ENCODE measurements around the gene VAT1L.

VAT1L gene

DNA sequence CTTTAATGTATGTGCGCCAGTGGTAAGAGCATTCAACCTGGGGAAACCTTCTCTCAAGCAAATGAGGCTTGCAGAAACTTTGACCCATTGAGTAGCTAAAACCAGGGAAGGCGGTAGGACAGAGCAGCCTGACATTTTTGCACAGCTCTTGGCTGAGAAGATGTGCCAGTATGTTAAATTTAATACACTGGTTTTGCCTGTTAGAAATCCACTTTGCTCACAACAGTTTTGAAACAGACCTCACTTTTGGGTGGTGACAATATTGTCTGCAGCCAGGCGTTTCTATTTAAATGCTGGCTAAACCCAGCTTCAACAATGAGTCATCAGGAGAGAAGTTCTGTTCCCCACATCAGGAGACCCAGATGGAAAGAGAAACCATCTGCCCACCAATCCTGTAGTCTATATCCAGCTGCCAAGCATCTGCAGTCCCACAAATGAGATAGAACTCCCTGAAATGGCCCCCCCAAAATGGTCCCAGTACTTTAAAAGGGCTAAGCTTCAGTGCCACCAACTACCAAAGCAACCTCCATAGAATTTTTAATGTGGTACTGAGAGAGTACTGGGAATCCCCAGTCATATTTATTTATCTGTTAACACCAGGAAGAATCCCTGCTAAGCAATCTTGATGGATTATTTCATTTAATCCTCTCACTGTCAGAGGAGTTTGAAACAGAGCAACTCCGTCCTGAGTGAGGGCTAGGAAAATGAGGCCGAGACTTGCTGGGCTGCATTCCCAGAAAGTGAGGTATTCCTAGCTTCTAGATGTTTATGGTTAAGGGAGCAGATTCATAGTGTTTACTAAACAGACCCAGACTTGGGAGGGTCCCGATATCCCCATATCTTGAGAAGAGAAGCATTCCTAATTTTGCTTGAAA lies 205.0 kb downstream of the VAT1L start:
- H3K4me1 ChIP-seq (ENCODE audit: insufficient read depth, insufficient read length) = no peaks in the 10 kb centered on the region
- H3K9me3 ChIP-seq (ENCODE audit: insufficient read depth, low read length) = peaks cover 82% of the 10 kb centered on the region
- H3K27me3 ChIP-seq (ENCODE audit: insufficient read depth, insufficient read length) = no peaks in the 10 kb centered on the region
- no peaks in the 10 kb centered on the region for H3K36me3 ChIP-seq (ENCODE audit: insufficient read depth, insufficient read length, low read length)
- no peak for TF ChIP-seq ZNF274 (IDR thresholded peaks at IDR 0.05; ENCODE audit: low read depth, low read length)
- no peak for TF ChIP-seq SUZ12 (IDR thresholded peaks at IDR 0.05; ENCODE audit: extremely low read depth, insufficient read depth, insufficient read length)
- TF ChIP-seq YY1 (IDR thresholded peaks at IDR 0.05; ENCODE audit: insufficient read depth, insufficient read length) = no peak
- H3K9ac ChIP-seq (ENCODE audit: insufficient read length, low read depth) = no peak overlapping the region
- H3K4me3 ChIP-seq (ENCODE audit: insufficient read length, low read depth) = no peak overlapping the region
- no peak for DNase-seq (ENCODE audit: low read depth, low spot score)

GRCh38 chr16:77995843-77996455 lies 207.6 kb downstream of the VAT1L start:
- no peak overlapping the region for H3K4me3 ChIP-seq (ENCODE audit: insufficient read length, low read depth)
- H3K4me1 ChIP-seq (ENCODE audit: insufficient read depth, insufficient read length) = no peaks in the 10 kb centered on the region
- no peak for DNase-seq (ENCODE audit: low read depth, low spot score)
- H3K36me3 ChIP-seq (ENCODE audit: insufficient read depth, insufficient read length, low read length) = no peaks in the 10 kb centered on the region
- H3K9me3 ChIP-seq (ENCODE audit: insufficient read depth, low read length) = peaks cover 91% of the 10 kb centered on the region
- H3K27me3 ChIP-seq (ENCODE audit: insufficient read depth, insufficient read length) = no peaks in the 10 kb centered on the region
- TF ChIP-seq ZNF274 (IDR thresholded peaks at IDR 0.05; ENCODE audit: low read depth, low read length) = no peak
- no peak for TF ChIP-seq YY1 (IDR thresholded peaks at IDR 0.05; ENCODE audit: insufficient read depth, insufficient read length)
- no peak for TF ChIP-seq SUZ12 (IDR thresholded peaks at IDR 0.05; ENCODE audit: extremely low read depth, insufficient read depth, insufficient read length)
- H3K9ac ChIP-seq (ENCODE audit: insufficient read length, low read depth) = no peak overlapping the region

DNA sequence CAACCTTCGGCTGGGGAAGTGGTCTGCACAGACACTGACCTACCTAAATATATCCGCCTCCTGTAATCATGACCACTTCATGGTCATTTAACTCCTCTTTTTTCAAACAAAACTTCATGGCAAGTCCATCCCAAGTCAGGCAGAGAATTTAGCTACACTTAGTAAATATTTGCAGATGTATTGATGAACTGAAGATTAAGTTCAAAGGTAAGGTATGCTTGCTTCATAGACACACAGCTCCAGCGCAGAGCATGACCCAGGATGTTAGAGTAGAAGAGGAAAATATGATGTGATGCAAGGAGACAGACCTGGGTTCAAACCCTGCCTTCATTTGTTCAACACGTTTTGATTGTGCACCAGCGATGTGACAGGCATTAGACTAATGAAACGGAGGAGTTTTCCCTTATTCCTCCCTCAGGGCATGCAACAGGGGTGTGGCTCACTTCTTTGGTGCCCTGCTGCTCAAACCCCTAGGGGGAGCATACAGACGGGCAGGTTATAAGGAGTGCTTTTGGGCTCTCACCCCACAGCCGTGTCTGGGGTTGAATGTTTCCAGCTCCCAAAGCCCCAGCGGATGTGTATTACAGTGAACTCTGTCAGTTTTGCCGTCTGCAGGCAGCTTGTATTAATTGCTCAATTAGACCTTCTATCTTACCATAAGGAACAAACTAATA lies 210.1 kb downstream of the VAT1L start:
- TF ChIP-seq YY1 (IDR thresholded peaks at IDR 0.05; ENCODE audit: insufficient read depth, insufficient read length) (no peak), ZNF274 (IDR thresholded peaks at IDR 0.05; ENCODE audit: low read depth, low read length) (no peak), SUZ12 (IDR thresholded peaks at IDR 0.05; ENCODE audit: extremely low read depth, insufficient read depth, insufficient read length) (no peak)
- Histone ChIP-seq H3K4me1 (ENCODE audit: insufficient read depth, insufficient read length) (no peaks in the 10 kb centered on the region), H3K4me3 (ENCODE audit: insufficient read length, low read depth) (no peak overlapping the region), H3K27me3 (ENCODE audit: insufficient read depth, insufficient read length) (no peaks in the 10 kb centered on the region), H3K9me3 (ENCODE audit: insufficient read depth, low read length) (peaks cover 73% of the 10 kb centered on the region), H3K9ac (ENCODE audit: insufficient read length, low read depth) (no peak overlapping the region), H3K36me3 (ENCODE audit: insufficient read depth, insufficient read length, low read length) (no peaks in the 10 kb centered on the region)
- DNase-seq (ENCODE audit: low read depth, low spot score) = no peak

- H3K9me3 ChIP-seq (ENCODE audit: insufficient read depth, low read length) = peaks cover 54% of the 10 kb centered on the region
- H3K27me3 ChIP-seq (ENCODE audit: insufficient read depth, insufficient read length) = no peaks in the 10 kb centered on the region
- H3K4me3 ChIP-seq (ENCODE audit: insufficient read length, low read depth) = no peak overlapping the region
- H3K9ac ChIP-seq (ENCODE audit: insufficient read length, low read depth) = no peak overlapping the region
- H3K4me1 ChIP-seq (ENCODE audit: insufficient read depth, insufficient read length) = no peaks in the 10 kb centered on the region
- no peak for TF ChIP-seq ZNF274 (IDR thresholded peaks at IDR 0.05; ENCODE audit: low read depth, low read length)
- no peak for TF ChIP-seq SUZ12 (IDR thresholded peaks at IDR 0.05; ENCODE audit: extremely low read depth, insufficient read depth, insufficient read length)
- TF ChIP-seq YY1 (IDR thresholded peaks at IDR 0.05; ENCODE audit: insufficient read depth, insufficient read length) = no peak
- no peak for DNase-seq (ENCODE audit: low read depth, low spot score)
- no peaks in the 10 kb centered on the region for H3K36me3 ChIP-seq (ENCODE audit: insufficient read depth, insufficient read length, low read length)
These were observed 213.2 kb downstream of the VAT1L start for GRCh38 chr16:78001451-78002025.

GRCh38 chr16:78002915-78003538 lies 214.7 kb downstream of the VAT1L start:
- no peak overlapping the region for H3K4me3 ChIP-seq (ENCODE audit: insufficient read length, low read depth)
- TF ChIP-seq YY1 (IDR thresholded peaks at IDR 0.05; ENCODE audit: insufficient read depth, insufficient read length) (peak; percentile 15), SUZ12 (IDR thresholded peaks at IDR 0.05; ENCODE audit: extremely low read depth, insufficient read depth, insufficient read length) (no peak), ZNF274 (IDR thresholded peaks at IDR 0.05; ENCODE audit: low read depth, low read length) (no peak)
- H3K36me3 ChIP-seq (ENCODE audit: insufficient read depth, insufficient read length, low read length) = no peaks in the 10 kb centered on the region
- H3K9me3 ChIP-seq (ENCODE audit: insufficient read depth, low read length) = peaks cover 39% of the 10 kb centered on the region; the same call in 1 of the 2 replicates
- no peak overlapping the region for H3K9ac ChIP-seq (ENCODE audit: insufficient read length, low read depth)
- peak; percentile 94 for DNase-seq (ENCODE audit: low read depth, low spot score)
- no peaks in the 10 kb centered on the region for H3K4me1 ChIP-seq (ENCODE audit: insufficient read depth, insufficient read length)
- H3K27me3 ChIP-seq (ENCODE audit: insufficient read depth, insufficient read length) = no peaks in the 10 kb centered on the region

GRCh38 chr16:78004517-78004916 lies 216.2 kb downstream of the VAT1L start:
- Histone ChIP-seq H3K27me3 (ENCODE audit: insufficient read depth, insufficient read length) (no peaks in the 10 kb centered on the region), H3K4me3 (ENCODE audit: insufficient read length, low read depth) (no peak overlapping the region), H3K9ac (ENCODE audit: insufficient read length, low read depth) (no peak overlapping the region), H3K9me3 (ENCODE audit: insufficient read depth, low read length) (peaks cover 25% of the 10 kb centered on the region; the same call in 1 of the 2 replicates), H3K36me3 (ENCODE audit: insufficient read depth, insufficient read length, low read length) (no peaks in the 10 kb centered on the region), H3K4me1 (ENCODE audit: insufficient read depth, insufficient read length) (no peaks in the 10 kb centered on the region)
- DNase-seq (ENCODE audit: low read depth, low spot score) = no peak
- TF ChIP-seq YY1 (IDR thresholded peaks at IDR 0.05; ENCODE audit: insufficient read depth, insufficient read length) (no peak), SUZ12 (IDR thresholded peaks at IDR 0.05; ENCODE audit: extremely low read depth, insufficient read depth, insufficient read length) (no peak), ZNF274 (IDR thresholded peaks at IDR 0.05; ENCODE audit: low read depth, low read length) (no peak)

Data from NT2/D1 (cell line).